Bronchial epithelial cell (primary cell): ENCODE data around the gene FAM53C. TPM values are rescaled to one million over a fixed set of nuclear protein-coding genes. Genes with fewer than 3 reads are reported as not detected.

Source experiments
- DNase-seq: peaks from one replicate; pipeline ENCODE4 v3.0.0-alpha.2; 2010; ENCODE audit warnings: low read depth
- FAIRE-seq: peaks from 2 replicates; lab custom pipeline; 2011; peaks lifted over from hg19 to GRCh38; lab: Jason Lieb, UNC
- H3K27me3 ChIP-seq: 2 replicates; pipeline ENCODE4 v1.5.1; 2011; ENCODE audit warnings: low read length; ENCODE audit not compliant: control insufficient read depth, insufficient read depth
- H3K36me3 ChIP-seq: 2 replicates; pipeline ENCODE4 v1.5.1; 2011; ENCODE audit warnings: low read length; ENCODE audit not compliant: control insufficient read depth, insufficient read depth
- H3K4me3 ChIP-seq: 2 replicates; pipeline ENCODE4 v1.5.1; 2011; ENCODE audit warnings: mild to moderate bottlenecking, low read depth, low read length, control low read depth
- total RNA-seq: library from RNA; depleted of rRNA; stranded (reverse); fragments of >200 nt; gene quantifications from 2 replicates; pipeline ENCODE4 v1.2.1, GENCODE V29; 2014
- TF ChIP-seq, protein P1 (sequence below): IDR thresholded peaks from 2 replicates; pipeline ENCODE4 v1.5.1; 2011; ENCODE audit warnings: mild to moderate bottlenecking, moderate library complexity, low read length, control low read depth, inconsistent platforms; ENCODE audit not compliant: insufficient read depth, severe bottlenecking

The FAM53C gene
- total RNA-seq, 1 donor from 2014 or later = 10.3 TPM

GRCh38 chr5:138344887-138345622 lies 7.0 kb downstream of the FAM53C start:
- H3K36me3 ChIP-seq = peaks cover 25% of the 10 kb centered on the region

DNA sequence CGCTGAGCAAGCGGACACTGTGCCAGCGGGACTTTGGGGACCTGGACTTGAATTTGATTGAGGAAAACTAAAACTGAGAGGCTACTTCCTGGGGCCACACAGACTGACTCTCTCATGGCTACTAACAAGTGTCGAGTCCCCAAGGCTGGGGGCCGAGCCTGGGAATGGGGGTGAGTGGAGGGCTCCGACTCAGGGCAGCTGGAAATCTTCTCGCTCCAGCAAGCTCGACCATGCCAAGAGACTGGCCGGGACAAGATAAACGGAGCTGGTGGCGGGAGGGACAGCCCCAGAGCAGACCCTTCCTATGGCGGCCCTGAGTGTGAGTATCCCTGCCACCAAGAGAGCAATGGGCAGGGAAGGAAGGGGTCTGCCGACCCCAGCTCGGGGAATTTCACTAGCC lies 8.8 kb downstream of the FAM53C start:
- H3K36me3 ChIP-seq = peaks cover 23% of the 10 kb centered on the region
- FAIRE-seq = no peak
- no peaks in the 10 kb centered on the region for H3K27me3 ChIP-seq
- TF ChIP-seq, protein P1, sequence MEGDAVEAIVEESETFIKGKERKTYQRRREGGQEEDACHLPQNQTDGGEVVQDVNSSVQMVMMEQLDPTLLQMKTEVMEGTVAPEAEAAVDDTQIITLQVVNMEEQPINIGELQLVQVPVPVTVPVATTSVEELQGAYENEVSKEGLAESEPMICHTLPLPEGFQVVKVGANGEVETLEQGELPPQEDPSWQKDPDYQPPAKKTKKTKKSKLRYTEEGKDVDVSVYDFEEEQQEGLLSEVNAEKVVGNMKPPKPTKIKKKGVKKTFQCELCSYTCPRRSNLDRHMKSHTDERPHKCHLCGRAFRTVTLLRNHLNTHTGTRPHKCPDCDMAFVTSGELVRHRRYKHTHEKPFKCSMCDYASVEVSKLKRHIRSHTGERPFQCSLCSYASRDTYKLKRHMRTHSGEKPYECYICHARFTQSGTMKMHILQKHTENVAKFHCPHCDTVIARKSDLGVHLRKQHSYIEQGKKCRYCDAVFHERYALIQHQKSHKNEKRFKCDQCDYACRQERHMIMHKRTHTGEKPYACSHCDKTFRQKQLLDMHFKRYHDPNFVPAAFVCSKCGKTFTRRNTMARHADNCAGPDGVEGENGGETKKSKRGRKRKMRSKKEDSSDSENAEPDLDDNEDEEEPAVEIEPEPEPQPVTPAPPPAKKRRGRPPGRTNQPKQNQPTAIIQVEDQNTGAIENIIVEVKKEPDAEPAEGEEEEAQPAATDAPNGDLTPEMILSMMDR = no peak
- no peak overlapping the region for H3K4me3 ChIP-seq
- no peak for DNase-seq

More at GRCh38 chr5:138344887-138345622, 7.0 kb downstream of the FAM53C start:
- DNase-seq (no peak), FAIRE-seq (no peak)
- H3K27me3 ChIP-seq = no peaks in the 10 kb centered on the region
- H3K4me3 ChIP-seq = no peak overlapping the region
- TF ChIP-seq, protein P1 = no peak

GRCh38 chr5:138349852-138350562 lies 11.9 kb downstream of the FAM53C start:
- peaks cover 16% of the 10 kb centered on the region for H3K36me3 ChIP-seq
- FAIRE-seq = no peak
- peak; percentile 75 for DNase-seq

GRCh38 chr5:138350563-138350890 lies 12.5 kb downstream of the FAM53C start:
- Histone ChIP-seq H3K27me3 (no peaks in the 10 kb centered on the region), H3K36me3 (peaks cover 13% of the 10 kb centered on the region), H3K4me3 (no peak overlapping the region)
- DNase-seq = no peak
- FAIRE-seq = no peak
- TF ChIP-seq, protein P1 = no peak

More at GRCh38 chr5:138349852-138350562, 11.9 kb downstream of the FAM53C start:
- Histone ChIP-seq H3K4me3 (no peak overlapping the region), H3K27me3 (no peaks in the 10 kb centered on the region)
- TF ChIP-seq, protein P1 = no peak

DNA sequence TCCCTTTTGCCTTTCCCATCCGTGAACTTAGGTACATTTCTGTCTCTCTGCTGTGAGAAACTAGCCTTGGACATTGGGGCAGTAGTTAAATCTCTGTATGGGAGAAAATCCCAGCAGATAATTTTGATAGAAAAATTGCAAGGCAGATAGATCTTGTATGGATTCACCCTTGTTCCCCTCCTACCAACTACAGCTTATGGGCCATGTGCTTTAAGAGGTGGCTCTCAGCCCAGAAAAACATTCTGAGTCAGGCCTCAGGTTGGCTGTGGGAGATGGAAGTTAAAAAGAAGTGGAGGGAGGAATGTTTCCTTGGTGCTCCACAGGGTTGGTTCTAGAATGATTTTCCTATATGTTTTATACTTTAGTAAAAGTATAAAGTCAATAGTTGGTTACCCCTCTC lies 13.0 kb downstream of the FAM53C start:
- Histone ChIP-seq H3K36me3 (peaks cover 13% of the 10 kb centered on the region), H3K4me3 (no peak overlapping the region), H3K27me3 (no peaks in the 10 kb centered on the region)
- FAIRE-seq (no peak), DNase-seq (no peak)
- TF ChIP-seq, protein P1 = no peak
